A549 (cell line): ENCODE data around the gene CSMD2. TPM values are rescaled to one million over a fixed set of nuclear protein-coding genes. Genes with fewer than 3 reads are reported as not detected.

Experiments
- ATAC-seq, 2 experiments: fragments of 200-7000 bp in 1 of 2; fragments of >200 bp in 1 of 2; cut with Nextera tagmentation in 1 of 2; cut with Tn5 transposase in 1 of 2; 3 replicates each; pipeline versions ENCODE4 v1.8.0 to v1.9.1; 2018 to 2020; ENCODE audit warnings: mild to moderate bottlenecking in 1 of 2, moderate library complexity in 1 of 2
- CTCF ChIA-PET: fragments of 300-600 bp; sonication (Branson Sonifier 250); formaldehyde crosslinking; extraction: SDS; loops from one replicate; lab custom pipeline; 2021; ENCODE audit warnings: antibody characterized with exemption, inconsistent platforms; lab: Yijun Ruan, JAX
- POLR2A ChIA-PET: fragments of 350-600 bp; formaldehyde crosslinking; extraction: SDS; loops from one replicate; lab custom pipeline; 2021; ENCODE audit warnings: antibody characterized with exemption, inconsistent platforms; lab: Yijun Ruan, JAX
- DNase-seq, 2 experiments: peaks; one replicate each; pipeline versions ENCODE4 v3.0.0 to v3.0.0-alpha.2; 2011 to 2016; ENCODE audit warnings: low read depth in 1 of 2, low spot score in 1 of 2
- FAIRE-seq: peaks from 2 replicates; lab custom pipeline; 2011; peaks lifted over from hg19 to GRCh38; lab: Jason Lieb, UNC
- H3K27ac ChIP-seq, 2 experiments: fragments of >200 bp; sonication (Bioruptor Twin); formaldehyde crosslinking; 3 replicates each; pipeline ENCODE4 v1.5.1; 2016 to 2017
- H3K4me1 ChIP-seq: fragments of >200 bp; sonication (Bioruptor Twin); formaldehyde crosslinking; 3 replicates; pipeline ENCODE4 v1.6.1; 2016
- H3K4me2 ChIP-seq: fragments of >200 bp; sonication (Bioruptor Twin); formaldehyde crosslinking; 3 replicates; pipeline ENCODE4 v1.6.1; 2016
- H3K4me3 ChIP-seq: fragments of >200 bp; sonication (Bioruptor Twin); formaldehyde crosslinking; 3 replicates; pipeline ENCODE4 v1.5.1; 2016
- H3K9me3 ChIP-seq: fragments of >200 bp; sonication (Bioruptor Twin); formaldehyde crosslinking; 3 replicates; pipeline ENCODE4 v1.6.1; 2016
- BHLHE40 ChIP-seq: IDR thresholded peaks from 2 replicates; pipeline ENCODE4 v1.6.1; 2012; ENCODE audit warnings: low read depth, low read length, inconsistent platforms
- CBX2 ChIP-seq: fragments of 200-600 bp; sonication (generic); IDR thresholded peaks from 2 replicates; pipeline ENCODE4 v1.6.1; 2016; ENCODE audit warnings: low read depth, mild to moderate bottlenecking, borderline replicate concordance
- CBX8 ChIP-seq: fragments of 200-600 bp; sonication (generic); IDR thresholded peaks from 2 replicates; pipeline ENCODE4 v1.6.1; 2016
- CHD2 ChIP-seq: fragments of 150-350 bp; IDR thresholded peaks from 2 replicates; pipeline ENCODE4 v1.6.1; 2014; ENCODE audit warnings: low read length; ENCODE audit not compliant: partially characterized antibody
- EP300 ChIP-seq, 2 experiments: fragments of >200 bp; sonication (Bioruptor Twin); formaldehyde crosslinking; IDR thresholded peaks; 2 replicates in 1 of 2; 3 replicates in 1 of 2; pipeline ENCODE4 v1.6.1; 2016 to 2017
- ESRRA ChIP-seq: fragments of 150-350 bp; IDR thresholded peaks from 2 replicates; pipeline ENCODE4 v1.6.1; 2014; ENCODE audit warnings: mild to moderate bottlenecking, low read length, borderline replicate concordance
- FOSB ChIP-seq: fragments of 250-450 bp; sonication (Bioruptor Pico); IDR thresholded peaks from 2 replicates; pipeline ENCODE4 v1.5.0; 2020; ENCODE audit warnings: mild to moderate bottlenecking, moderate library complexity
- FOSL2 ChIP-seq, 2 experiments: fragments of 450-650 bp in 1 of 2; fragments of >200 bp in 1 of 2; sonication (Bioruptor Twin) in 1 of 2; formaldehyde crosslinking; IDR thresholded peaks; 2 replicates each; pipeline versions ENCODE4 v1.5.0 to v1.6.1; 2016 to 2020; ENCODE audit warnings: mild to moderate bottlenecking in 1 of 2, moderate library complexity in 1 of 2
- GATA3 ChIP-seq: IDR thresholded peaks from 2 replicates; pipeline ENCODE4 v1.6.1; 2012; ENCODE audit warnings: borderline replicate concordance
- HOXB13 ChIP-seq: fragments of 250-450 bp; sonication (Bioruptor Pico); IDR thresholded peaks from 2 replicates; pipeline ENCODE4 v1.5.0; 2020; ENCODE audit warnings: low read depth, mild to moderate bottlenecking, moderate library complexity
- HOXB5 ChIP-seq: fragments of 250-450 bp; sonication (Bioruptor Pico); IDR thresholded peaks from 2 replicates; pipeline ENCODE4 v1.5.0; 2020; ENCODE audit warnings: mild to moderate bottlenecking, moderate library complexity
- JUN ChIP-seq, 2 experiments: fragments of >200 bp; sonication (Bioruptor Twin); formaldehyde crosslinking; IDR thresholded peaks; 2 replicates in 1 of 2; 3 replicates in 1 of 2; pipeline ENCODE4 v1.6.1; 2016 to 2017
- KDM1A ChIP-seq: fragments of 200-600 bp; sonication (generic); IDR thresholded peaks from 2 replicates; pipeline ENCODE4 v1.6.1; 2016; ENCODE audit warnings: low read depth, mild to moderate bottlenecking
- MAZ ChIP-seq: fragments of 150-350 bp; IDR thresholded peaks from 2 replicates; pipeline ENCODE4 v1.6.1; 2014; ENCODE audit warnings: antibody characterized with exemption, low read depth, low read length, borderline replicate concordance
- MYC ChIP-seq: IDR thresholded peaks from 2 replicates; pipeline ENCODE4 v1.6.1; 2012; ENCODE audit warnings: mild to moderate bottlenecking, inconsistent platforms, low read length, improper control_type of control experiment, borderline replicate concordance
- NFE2L2 ChIP-seq: fragments of 150-350 bp; conservative IDR thresholded peaks from 2 replicates; pipeline ENCODE4 v1.6.1; 2014; ENCODE audit warnings: low read length
- NPAS2 ChIP-seq: fragments of 250-450 bp; sonication (Bioruptor Pico); IDR thresholded peaks from 2 replicates; pipeline ENCODE4 v1.8.0; 2022; ENCODE audit warnings: mild to moderate bottlenecking, moderate library complexity, borderline replicate concordance
- NR3C1 ChIP-seq: fragments of >200 bp; sonication (Bioruptor Twin); formaldehyde crosslinking; IDR thresholded peaks from 3 replicates; pipeline ENCODE4 v1.6.1; 2017
- PHF8 ChIP-seq: fragments of 200-600 bp; sonication (generic); IDR thresholded peaks from 2 replicates; pipeline ENCODE4 v1.6.1; 2016; ENCODE audit warnings: low read depth, mild to moderate bottlenecking, antibody characterized with exemption, moderate library complexity, borderline replicate concordance
- POLR2A ChIP-seq: IDR thresholded peaks from 2 replicates; pipeline ENCODE4 v1.6.1; 2012; ENCODE audit warnings: mild to moderate bottlenecking, low read length
- RCOR1 ChIP-seq: fragments of 150-350 bp; IDR thresholded peaks from 2 replicates; pipeline ENCODE4 v1.6.1; 2014; ENCODE audit warnings: antibody characterized with exemption, low read length, low read depth
- RFX5 ChIP-seq: fragments of 450-650 bp; IDR thresholded peaks from 2 replicates; pipeline ENCODE4 v1.7.1; 2014; ENCODE audit warnings: antibody characterized with exemption, mild to moderate bottlenecking, moderate library complexity
- SMC3 ChIP-seq: fragments of >200 bp; sonication (Bioruptor Twin); formaldehyde crosslinking; IDR thresholded peaks from 3 replicates; pipeline ENCODE4 v1.6.1; 2018; ENCODE audit warnings: inconsistent platforms
- WGBS: methylation state at CpG from one replicate; pipeline ENCODE4 v1.1.6; 2017; ENCODE audit errors: missing lambda C conversion rate; 5-methylcytosine and 5-hydroxymethylcytosine counted together
- polyA plus RNA-seq, 4 experiments: library from polyadenylated mRNA; depleted of rRNA in 3 of 4; stranded (reverse); fragments of >200 nt; fragmentation: RNase III in 1 of 4; extraction: RNeasy Plus Mini Kit Qiagen cat#74134 plus additional on column Dnase treatment in 1 of 4; gene quantifications; 2 replicates in 3 of 4; 3 replicates in 1 of 4; pipeline ENCODE4 v1.2.3, GENCODE V29; 2011 to 2017
- TF ChIP-seq, protein P1 (sequence below): fragments of 150-350 bp; IDR thresholded peaks from 2 replicates; pipeline ENCODE4 v1.6.1; 2014; ENCODE audit warnings: low read depth, mild to moderate bottlenecking, low read length
- TF ChIP-seq, protein P2 (sequence below): IDR thresholded peaks from 2 replicates; pipeline ENCODE4 v1.6.1; 2012; ENCODE audit warnings: low read depth, borderline replicate concordance
- TF ChIP-seq, protein P3 (sequence below): fragments of >200 bp; sonication (Bioruptor Twin); formaldehyde crosslinking; IDR thresholded peaks from 2 replicates; pipeline ENCODE4 v1.6.1; 2016
- TF ChIP-seq, protein P4 (sequence below): fragments of >200 bp; sonication (Bioruptor Twin); formaldehyde crosslinking; IDR thresholded peaks from 3 replicates; pipeline ENCODE4 v1.6.1; 2016

Gene CSMD2
- polyA plus RNA-seq, 2 of the 4 experiments (the other 2 are of a cell fraction) = not detected

DNA sequence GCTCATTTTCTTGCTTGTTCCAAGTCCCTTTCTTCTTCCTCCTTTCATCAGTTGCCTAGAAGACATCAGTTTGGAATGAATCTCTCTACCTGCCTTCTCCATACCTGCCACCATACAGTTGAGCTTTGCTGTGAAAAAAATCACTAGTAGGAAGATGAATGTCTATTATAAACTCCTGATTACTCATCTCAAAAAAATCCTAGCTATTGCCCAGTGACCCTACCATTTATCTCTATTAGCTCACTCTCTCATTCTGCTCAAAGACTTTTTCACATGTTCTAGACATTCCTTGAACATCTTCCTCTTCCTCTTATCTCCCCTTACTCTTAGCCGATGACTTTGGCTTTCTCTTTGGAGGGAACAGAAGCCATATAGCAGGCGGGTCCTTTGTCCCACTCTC lies 350.9 kb downstream of the CSMD2 start:
- WGBS = 0% methylated on average over 2 of the region's 2 CpGs
- TF ChIP-seq CBX8 (no peak), POLR2A (no peak), KDM1A (no peak), CBX2 (no peak), RCOR1 (no peak), BHLHE40 (no peak), FOSB (CRISPR knock-in tag) (no peak), HOXB5 (CRISPR knock-in tag) (no peak)
- TF ChIP-seq, protein P1, sequence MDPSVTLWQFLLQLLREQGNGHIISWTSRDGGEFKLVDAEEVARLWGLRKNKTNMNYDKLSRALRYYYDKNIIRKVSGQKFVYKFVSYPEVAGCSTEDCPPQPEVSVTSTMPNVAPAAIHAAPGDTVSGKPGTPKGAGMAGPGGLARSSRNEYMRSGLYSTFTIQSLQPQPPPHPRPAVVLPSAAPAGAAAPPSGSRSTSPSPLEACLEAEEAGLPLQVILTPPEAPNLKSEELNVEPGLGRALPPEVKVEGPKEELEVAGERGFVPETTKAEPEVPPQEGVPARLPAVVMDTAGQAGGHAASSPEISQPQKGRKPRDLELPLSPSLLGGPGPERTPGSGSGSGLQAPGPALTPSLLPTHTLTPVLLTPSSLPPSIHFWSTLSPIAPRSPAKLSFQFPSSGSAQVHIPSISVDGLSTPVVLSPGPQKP = no peak
- TF ChIP-seq, all 56 proteins: peak for 0
- Histone ChIP-seq H3K4me3 (no peak overlapping the region), H3K27ac (no peak overlapping the region), H3K4me2 (no peak overlapping the region), H3K4me1 (no peaks in the 10 kb centered on the region), H3K9me3 (no peaks in the 10 kb centered on the region)
- POLR2A ChIA-PET = no interaction called here
- FAIRE-seq (no peak), DNase-seq (no peak), ATAC-seq (no peak)
- CTCF ChIA-PET = no interaction called here

DNA sequence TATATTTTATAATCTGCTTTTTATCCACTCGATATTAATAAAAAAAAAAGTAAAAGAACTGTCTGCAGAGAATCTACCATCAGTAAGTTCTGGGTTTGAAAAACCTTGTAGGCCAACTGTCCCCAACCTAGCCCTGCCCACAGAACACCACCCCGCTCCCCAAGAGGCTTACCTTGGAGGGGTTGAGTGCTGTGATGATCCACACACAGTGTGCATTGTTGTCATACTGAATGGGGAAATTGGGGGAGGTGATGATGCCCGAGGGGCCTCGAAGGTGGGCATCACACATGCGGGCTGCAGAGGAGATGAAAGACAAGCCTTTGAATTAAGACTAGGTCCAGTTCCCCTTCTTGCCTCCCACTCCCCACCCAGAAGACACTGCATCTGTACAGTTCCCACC lies 354.5 kb downstream of the CSMD2 start:
- ChIA-PET CTCF (no interaction called here), POLR2A (no interaction called here)
- Histone ChIP-seq H3K4me3 (no peak overlapping the region), H3K4me1 (no peaks in the 10 kb centered on the region), H3K9me3 (no peaks in the 10 kb centered on the region), H3K27ac (no peak overlapping the region), H3K4me2 (no peak overlapping the region)
- TF ChIP-seq RCOR1 (no peak), MAZ (no peak), JUN (IDR thresholded peaks at IDR 0.05) (no peak), FOSL2 (IDR thresholded peaks at IDR 0.05) (no peak), FOSL2 (CRISPR knock-in tag; IDR thresholded peaks at IDR 0.05) (no peak), GATA3 (no peak), PHF8 (no peak), POLR2A (no peak), ESRRA (no peak)
- ATAC-seq = no peak
- no peak for DNase-seq
- no peak for FAIRE-seq
- WGBS = 0% methylated on average over 5 of the region's 5 CpGs

DNA sequence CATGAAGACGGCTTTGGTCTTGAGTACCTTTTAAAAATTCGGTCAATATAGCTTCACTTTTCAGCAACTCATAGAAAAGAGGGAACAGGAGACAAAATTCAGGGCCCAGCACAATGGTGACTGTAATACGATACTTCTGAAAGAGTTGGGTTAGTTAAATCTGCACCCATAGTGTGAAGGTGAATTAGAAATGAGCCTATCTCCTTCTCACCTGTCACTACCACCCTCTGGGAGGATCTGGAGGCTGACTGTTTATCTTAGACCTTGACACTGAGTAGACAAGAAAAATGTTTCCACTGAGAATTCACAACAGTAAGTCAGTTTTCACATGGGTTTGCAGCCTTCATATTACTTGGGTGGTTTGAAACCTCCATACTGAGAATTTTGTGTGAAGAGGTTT lies 359.0 kb downstream of the CSMD2 start:
- FAIRE-seq = no peak
- DNase-seq = no peak
- no peaks in the 10 kb centered on the region for H3K9me3 ChIP-seq
- no peak overlapping the region for H3K27ac ChIP-seq
- WGBS = 10% methylated on average over 3 of the region's 3 CpGs
- H3K4me2 ChIP-seq = no peak overlapping the region
- ATAC-seq = no peak
- H3K4me3 ChIP-seq = no peak overlapping the region
- CTCF ChIA-PET = no interaction called here
- TF ChIP-seq SMC3 (no peak), CBX2 (no peak), RFX5 (no peak), NFE2L2 (no peak), CHD2 (no peak), HOXB5 (CRISPR knock-in tag) (no peak), MYC (no peak), NPAS2 (CRISPR knock-in tag) (no peak), FOSB (CRISPR knock-in tag) (no peak), EP300 (IDR thresholded peaks at IDR 0.05) (no peak), NR3C1 (no peak), ESRRA (no peak), HOXB13 (CRISPR knock-in tag) (no peak)
- TF ChIP-seq, protein P2, sequence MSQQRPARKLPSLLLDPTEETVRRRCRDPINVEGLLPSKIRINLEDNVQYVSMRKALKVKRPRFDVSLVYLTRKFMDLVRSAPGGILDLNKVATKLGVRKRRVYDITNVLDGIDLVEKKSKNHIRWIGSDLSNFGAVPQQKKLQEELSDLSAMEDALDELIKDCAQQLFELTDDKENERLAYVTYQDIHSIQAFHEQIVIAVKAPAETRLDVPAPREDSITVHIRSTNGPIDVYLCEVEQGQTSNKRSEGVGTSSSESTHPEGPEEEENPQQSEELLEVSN = no peak
- TF ChIP-seq, protein P3, sequence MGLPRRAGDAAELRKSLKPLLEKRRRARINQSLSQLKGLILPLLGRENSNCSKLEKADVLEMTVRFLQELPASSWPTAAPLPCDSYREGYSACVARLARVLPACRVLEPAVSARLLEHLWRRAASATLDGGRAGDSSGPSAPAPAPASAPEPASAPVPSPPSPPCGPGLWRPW = no peak
- TF ChIP-seq, protein P4, sequence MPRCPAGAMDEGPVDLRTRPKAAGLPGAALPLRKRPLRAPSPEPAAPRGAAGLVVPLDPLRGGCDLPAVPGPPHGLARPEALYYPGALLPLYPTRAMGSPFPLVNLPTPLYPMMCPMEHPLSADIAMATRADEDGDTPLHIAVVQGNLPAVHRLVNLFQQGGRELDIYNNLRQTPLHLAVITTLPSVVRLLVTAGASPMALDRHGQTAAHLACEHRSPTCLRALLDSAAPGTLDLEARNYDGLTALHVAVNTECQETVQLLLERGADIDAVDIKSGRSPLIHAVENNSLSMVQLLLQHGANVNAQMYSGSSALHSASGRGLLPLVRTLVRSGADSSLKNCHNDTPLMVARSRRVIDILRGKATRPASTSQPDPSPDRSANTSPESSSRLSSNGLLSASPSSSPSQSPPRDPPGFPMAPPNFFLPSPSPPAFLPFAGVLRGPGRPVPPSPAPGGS = no peak
- TF ChIP-seq, all 56 proteins: peak for 0
- POLR2A ChIA-PET = no interaction called here
- H3K4me1 ChIP-seq = no peaks in the 10 kb centered on the region
